HG03139 (cell line): ENCODE data around the gene NAGK.
"Not testable (repeated sequence)": the region's sequence is repeated elsewhere in the genome, so short reads cannot be mapped to it uniquely, and the experiment has no call there.

Experiments used
- ATAC-seq: cut with Tn5 transposase; IDR thresholded peaks from one replicate; pipeline ENCODE4 v1.9.1; 2021; ENCODE audit not compliant: unreplicated experiment

NAGK gene

GRCh38 chr2:71068218-71069035, at the start of gene NAGK:
Gene NAGK, plus strand, starts transcription at chr2:71068648. Its CDS starts 36 bp downstream, at chr2:71068684.
- peak; percentile 51 for ATAC-seq

GRCh38 chr2:71019989-71020388, 48.5 kb upstream of the NAGK start:
- not testable (repeated sequence) for ATAC-seq

GRCh38 chr2:71021394-71021793, 47.1 kb upstream of the NAGK start:
- not testable (repeated sequence) for ATAC-seq

- ATAC-seq: not testable (repeated sequence)
Measured at GRCh38 chr2:71023553-71024243, 44.8 kb upstream of the NAGK start.

GRCh38 chr2:71036296-71036695, 32.2 kb upstream of the NAGK start:
- not testable (repeated sequence) for ATAC-seq

GRCh38 chr2:71042287-71042686, 26.2 kb upstream of the NAGK start:
- no peak for ATAC-seq

- ATAC-seq: no peak
Measured at GRCh38 chr2:71043531-71044407, 24.7 kb upstream of the NAGK start.

- ATAC-seq: no peak
Measured at GRCh38 chr2:71045151-71045550, 23.3 kb upstream of the NAGK start.

- ATAC-seq: no peak
Measured at GRCh38 chr2:71045865-71046548, 22.4 kb upstream of the NAGK start.

- ATAC-seq: no peak
Measured at GRCh38 chr2:71048096-71048495, 20.4 kb upstream of the NAGK start.

- ATAC-seq: not testable (repeated sequence)
Measured at GRCh38 chr2:71049704-71050360, 18.6 kb upstream of the NAGK start.

- not testable (repeated sequence) for ATAC-seq
Measured at GRCh38 chr2:71055206-71055740, 13.2 kb upstream of the NAGK start.

GRCh38 chr2:71060211-71060610, 8.2 kb upstream of the NAGK start:
- no peak for ATAC-seq

- no peak for ATAC-seq
Measured at GRCh38 chr2:71060871-71061270, 7.6 kb upstream of the NAGK start.

- no peak for ATAC-seq
Measured at GRCh38 chr2:71063216-71063615, 5.2 kb upstream of the NAGK start.

GRCh38 chr2:71064110-71064611, 4.3 kb upstream of the NAGK start:
- no peak for ATAC-seq

GRCh38 chr2:71064754-71065621, 3.5 kb upstream of the NAGK start:
- peak; percentile 25 for ATAC-seq

GRCh38 chr2:71066856-71067255, 1.6 kb upstream of the NAGK start:
- no peak for ATAC-seq
